ENCODE measurements around the gene SLFN13.
"Not testable (repeated sequence)": the region's sequence is repeated elsewhere in the genome, so short reads cannot be mapped to it uniquely, and the experiment has no call there.

The SLFN13 gene

GRCh38 chr17:35432176-35433074 is 16.1 kb downstream of the SLFN13 start, which contains the start of gene SLFN12:
SLFN12 (minus strand) TSS chr17:35432500; CDS start chr17:35423028, 9,472 bp downstream.
- DNase-seq: peak; percentile 49

- DNase-seq: no peak
Measured at GRCh38 chr17:35429702-35430101, 18.9 kb downstream of the SLFN13 start.

GRCh38 chr17:35428229-35428628 is 20.3 kb downstream of the SLFN13 start:
- peak; percentile 74 for DNase-seq

- DNase-seq: no peak
Measured at GRCh38 chr17:35423761-35424160, 24.8 kb downstream of the SLFN13 start.

GRCh38 chr17:35421069-35421468 is 27.5 kb downstream of the SLFN13 start:
- not testable (repeated sequence) for DNase-seq

GRCh38 chr17:35416659-35417058 is 31.9 kb downstream of the SLFN13 start:
- no peak for DNase-seq

- DNase-seq: not testable (repeated sequence)
Measured at GRCh38 chr17:35414707-35415106, 33.9 kb downstream of the SLFN13 start.

GRCh38 chr17:35414247-35414646 is 34.3 kb downstream of the SLFN13 start:
- no peak for DNase-seq

- no peak for DNase-seq
Measured at GRCh38 chr17:35407531-35407930, 41.0 kb downstream of the SLFN13 start.

- no peak for DNase-seq
Measured at GRCh38 chr17:35406568-35406967, 42.0 kb downstream of the SLFN13 start.

- no peak for DNase-seq
Measured at GRCh38 chr17:35404360-35404759, 44.2 kb downstream of the SLFN13 start.

- not testable (repeated sequence) for DNase-seq
Measured at GRCh38 chr17:35393783-35394182, 54.8 kb downstream of the SLFN13 start.

GRCh38 chr17:35390663-35391062 is 57.9 kb downstream of the SLFN13 start:
- DNase-seq: peak; percentile 78

- no peak for DNase-seq
Measured at GRCh38 chr17:35390156-35390555, 58.4 kb downstream of the SLFN13 start.

- no peak for DNase-seq
Measured at GRCh38 chr17:35387496-35387895, 61.1 kb downstream of the SLFN13 start.
